Ishikawa (cell line): ENCODE measurements around the gene HEY2.

Source experiments
- CEBPB ChIP-seq: IDR thresholded peaks from 2 replicates; pipeline ENCODE4 v1.6.1; 2012
- CREB1 ChIP-seq: IDR thresholded peaks from 2 replicates; pipeline ENCODE4 v1.6.1; 2012; ENCODE audit warnings: low read depth
- EGR1 ChIP-seq: IDR thresholded peaks from 2 replicates; pipeline ENCODE4 v1.6.1; 2012
- EP300 ChIP-seq: IDR thresholded peaks from 2 replicates; pipeline ENCODE4 v1.6.1; 2012; ENCODE audit warnings: borderline replicate concordance
- FOXM1 ChIP-seq: IDR thresholded peaks from 2 replicates; pipeline ENCODE4 v1.6.1; 2012; ENCODE audit warnings: low read depth, borderline replicate concordance
- MAX ChIP-seq: IDR thresholded peaks from 2 replicates; pipeline ENCODE4 v1.6.1; 2012
- NFIC ChIP-seq: IDR thresholded peaks from 2 replicates; pipeline ENCODE4 v1.6.1; 2012
- RAD21 ChIP-seq: IDR thresholded peaks from 2 replicates; pipeline ENCODE4 v1.6.1; 2012; ENCODE audit warnings: low read depth
- REST ChIP-seq: IDR thresholded peaks from 2 replicates; pipeline ENCODE4 v1.6.1; 2012; ENCODE audit warnings: low read depth, mild to moderate bottlenecking
- TAF1 ChIP-seq: IDR thresholded peaks from 2 replicates; pipeline ENCODE4 v1.6.1; 2012; ENCODE audit warnings: low read depth, mild to moderate bottlenecking
- TCF12 ChIP-seq: IDR thresholded peaks from 2 replicates; pipeline ENCODE4 v1.6.1; 2012; ENCODE audit warnings: low read depth
- TEAD4 ChIP-seq: IDR thresholded peaks from 2 replicates; pipeline ENCODE4 v1.6.1; 2012
- YY1 ChIP-seq: IDR thresholded peaks from 2 replicates; pipeline ENCODE4 v1.6.1; 2012; ENCODE audit warnings: low read depth
- ZBTB7A ChIP-seq: IDR thresholded peaks from 2 replicates; pipeline ENCODE4 v1.6.1; 2012; ENCODE audit warnings: low read depth

The HEY2 gene

GRCh38 chr6:125773387-125774341 lies 24.2 kb downstream of the HEY2 start:
- no peak for TF ChIP-seq NFIC
- no peak for TF ChIP-seq CREB1
- no peak for TF ChIP-seq YY1
- no peak for TF ChIP-seq REST
- no peak for TF ChIP-seq ZBTB7A
- TF ChIP-seq RAD21, result no peak
- no peak for TF ChIP-seq TAF1
- no peak for TF ChIP-seq CEBPB
- no peak for TF ChIP-seq EGR1

DNA sequence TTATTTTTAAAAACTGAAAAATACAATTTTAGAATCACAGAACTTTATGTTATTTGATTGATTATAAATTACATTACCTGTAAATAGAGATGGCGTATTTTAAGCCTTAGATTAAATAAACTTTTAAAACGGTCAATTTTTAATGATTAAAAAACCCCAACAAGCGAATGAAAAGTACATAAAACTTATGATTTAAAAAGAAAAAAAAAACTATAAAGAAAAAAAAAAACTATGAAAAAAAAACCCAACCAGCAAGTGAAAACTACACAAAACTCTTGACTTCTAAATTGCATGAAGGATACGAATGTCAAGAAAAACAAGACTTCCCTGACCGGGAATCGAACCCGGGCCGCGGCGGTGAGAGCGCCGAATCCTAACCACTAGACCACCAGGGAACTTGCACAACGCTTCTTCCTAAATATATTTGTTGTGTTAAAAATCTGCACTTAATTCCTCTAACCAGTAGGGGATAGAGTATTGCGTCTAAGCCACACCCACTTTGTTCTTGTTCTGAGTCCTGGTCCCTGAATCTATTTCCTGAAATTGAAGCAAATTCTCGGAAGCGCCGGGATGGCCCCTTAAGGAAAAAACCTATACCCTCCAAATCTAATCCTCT lies 30.6 kb downstream of the HEY2 start:
- no peak for TF ChIP-seq ZBTB7A
- no peak for TF ChIP-seq YY1
- TF ChIP-seq CREB1, result no peak
- TF ChIP-seq REST, result no peak
- peak; percentile 76 for TF ChIP-seq CEBPB
- TF ChIP-seq TAF1, result 0 out of 2 replicates have a peak, but pooled peaks have one; percentile 9
- TF ChIP-seq MAX, result no peak
- TF ChIP-seq EP300, result peak; percentile 3; the same call in 1 of the 2 replicates
- TF ChIP-seq NFIC, result no peak
- TF ChIP-seq TEAD4, result peak; percentile 91
- no peak for TF ChIP-seq FOXM1

DNA sequence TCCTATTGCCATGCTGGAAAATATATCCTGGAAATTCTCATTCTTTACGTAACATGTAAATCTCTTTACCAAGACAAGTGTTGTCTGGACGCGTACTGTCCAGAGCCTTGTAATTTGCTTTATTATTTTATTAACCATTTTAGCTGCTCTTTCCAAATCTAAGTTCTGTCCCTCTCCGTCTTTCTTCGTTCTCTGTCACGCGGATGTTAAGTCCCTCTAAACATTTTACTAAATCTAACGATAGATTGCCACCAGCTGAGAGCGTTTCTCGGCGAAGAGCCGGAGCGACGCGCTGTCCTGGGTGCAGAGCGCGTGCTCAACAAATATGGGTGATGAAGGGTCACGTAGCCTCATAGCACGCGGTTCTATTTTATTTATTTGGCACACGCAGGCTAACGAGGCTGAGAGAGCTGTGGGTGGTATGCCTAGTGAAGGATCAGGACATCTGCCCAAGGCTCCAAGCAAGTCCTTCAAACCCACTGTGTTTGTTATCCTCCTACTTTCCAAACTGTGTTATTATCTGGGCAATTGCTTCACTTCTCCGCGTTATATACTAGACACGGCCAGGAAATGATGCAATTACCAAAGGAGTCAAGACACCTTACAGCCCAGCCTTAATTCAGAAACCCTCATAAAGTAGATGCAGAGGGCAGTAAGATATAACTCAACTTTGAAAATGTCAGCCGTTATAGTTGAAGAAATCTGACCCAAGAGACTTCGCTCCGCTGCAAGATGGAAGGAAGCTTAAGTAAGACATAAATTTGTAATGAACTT lies 31.3 kb downstream of the HEY2 start:
- TF ChIP-seq TEAD4, result peak; percentile 49; the same call in 1 of the 2 replicates
- no peak; the same call in 1 of the 2 replicates for TF ChIP-seq TAF1
- TF ChIP-seq RAD21, result no peak
- TF ChIP-seq CREB1, result 0 out of 2 replicates have a peak, but pooled peaks have one; percentile 34
- peak; percentile 96 for TF ChIP-seq MAX
- TF ChIP-seq TCF12, result peak; percentile 50; the same call in 1 of the 2 replicates
- TF ChIP-seq YY1, result peak; percentile 61; the same call in 1 of the 2 replicates
- no peak for TF ChIP-seq NFIC
- TF ChIP-seq CEBPB, result peak; percentile 96
- no peak for TF ChIP-seq ZBTB7A

GRCh38 chr6:125781314-125781868 lies 32.0 kb downstream of the HEY2 start:
- TF ChIP-seq TEAD4 (no peak), YY1 (no peak; the same call in 1 of the 2 replicates), FOXM1 (no peak), CEBPB (no peak), RAD21 (peak; percentile 48)

DNA sequence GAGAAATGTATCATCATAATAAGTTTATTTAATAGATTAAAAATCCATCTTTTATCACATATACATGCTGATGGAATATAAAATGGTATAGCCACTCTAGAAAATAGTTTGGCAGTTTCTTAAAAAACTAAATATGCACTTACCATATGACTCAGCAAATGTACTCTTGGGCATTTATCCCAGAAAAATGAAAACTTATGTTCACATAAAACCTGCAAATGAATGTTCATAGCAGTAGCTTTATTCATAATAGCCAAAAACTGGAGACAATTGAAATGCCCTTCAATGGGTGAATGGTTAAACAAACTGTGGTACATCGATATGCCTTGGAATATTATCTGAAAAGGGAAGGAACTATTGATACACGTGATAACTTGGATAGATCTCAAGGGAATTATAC lies 34.9 kb downstream of the HEY2 start:
- TF ChIP-seq CREB1, result no peak
- no peak for TF ChIP-seq TCF12
- no peak for TF ChIP-seq CEBPB
- no peak for TF ChIP-seq TEAD4
- no peak for TF ChIP-seq TAF1
- no peak for TF ChIP-seq NFIC
- TF ChIP-seq FOXM1, result no peak
- TF ChIP-seq REST, result no peak
- TF ChIP-seq ZBTB7A, result no peak
- no peak for TF ChIP-seq EP300
